Activated CD4-positive, CD25-positive, alpha-beta regulatory T cell treated with anti-CD3 and anti-CD28 coated beads, Interleukin-2, amount 50 U/mL, for 24 hours (primary cell): Measurements from ENCODE around the gene ACD.

Experiments
- ATAC-seq, 2 donors: fragments of 150-1000 bp; cut with Tn5 transposase; one replicate each; pipeline ENCODE4 v1.10.0; 2021; ENCODE audit warnings: mild to moderate bottlenecking in 1 of 2, moderate library complexity in 1 of 2

Gene ACD

DNA sequence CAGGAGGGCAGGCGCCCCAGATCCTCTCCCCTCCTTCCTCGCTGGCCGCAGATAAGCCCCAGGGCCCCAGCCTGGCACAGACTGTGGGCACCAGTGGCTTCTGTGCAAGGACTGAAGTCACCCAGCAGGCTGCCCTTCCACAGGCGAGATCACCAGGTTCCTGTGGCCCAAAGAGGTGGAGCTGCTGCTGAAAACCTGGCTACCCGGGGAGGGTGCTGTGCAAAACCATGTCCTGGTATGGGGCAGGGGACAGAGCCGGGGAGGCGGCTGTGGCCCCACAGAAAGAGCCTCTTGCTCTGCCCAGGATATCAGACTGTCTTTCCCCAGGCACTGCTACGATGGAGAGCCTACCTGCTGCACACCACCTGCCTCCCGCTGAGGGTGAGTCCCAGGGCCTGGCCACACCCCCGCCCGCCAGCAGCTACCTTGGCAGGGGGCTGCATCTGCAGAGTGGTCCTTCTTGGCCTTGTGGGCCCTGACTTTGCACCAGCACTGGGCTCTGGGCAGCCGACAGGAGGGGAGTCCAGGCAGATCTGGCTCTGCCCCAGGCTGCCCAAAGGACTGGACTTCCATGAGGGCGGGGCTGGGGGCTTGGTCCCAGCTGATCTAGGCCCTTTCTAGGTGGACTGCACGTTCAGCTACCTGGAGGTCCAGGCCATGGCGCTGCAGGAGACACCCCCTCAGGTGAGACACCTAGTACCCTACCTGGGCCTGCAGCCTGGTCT, 14.5 kb downstream of the ACD start:
- ATAC-seq, result peak in 1 of 2 donors; percentile 5

- no peak for ATAC-seq
Observed at GRCh38 chr16:67644038-67644437, 16.0 kb downstream of the ACD start.

DNA sequence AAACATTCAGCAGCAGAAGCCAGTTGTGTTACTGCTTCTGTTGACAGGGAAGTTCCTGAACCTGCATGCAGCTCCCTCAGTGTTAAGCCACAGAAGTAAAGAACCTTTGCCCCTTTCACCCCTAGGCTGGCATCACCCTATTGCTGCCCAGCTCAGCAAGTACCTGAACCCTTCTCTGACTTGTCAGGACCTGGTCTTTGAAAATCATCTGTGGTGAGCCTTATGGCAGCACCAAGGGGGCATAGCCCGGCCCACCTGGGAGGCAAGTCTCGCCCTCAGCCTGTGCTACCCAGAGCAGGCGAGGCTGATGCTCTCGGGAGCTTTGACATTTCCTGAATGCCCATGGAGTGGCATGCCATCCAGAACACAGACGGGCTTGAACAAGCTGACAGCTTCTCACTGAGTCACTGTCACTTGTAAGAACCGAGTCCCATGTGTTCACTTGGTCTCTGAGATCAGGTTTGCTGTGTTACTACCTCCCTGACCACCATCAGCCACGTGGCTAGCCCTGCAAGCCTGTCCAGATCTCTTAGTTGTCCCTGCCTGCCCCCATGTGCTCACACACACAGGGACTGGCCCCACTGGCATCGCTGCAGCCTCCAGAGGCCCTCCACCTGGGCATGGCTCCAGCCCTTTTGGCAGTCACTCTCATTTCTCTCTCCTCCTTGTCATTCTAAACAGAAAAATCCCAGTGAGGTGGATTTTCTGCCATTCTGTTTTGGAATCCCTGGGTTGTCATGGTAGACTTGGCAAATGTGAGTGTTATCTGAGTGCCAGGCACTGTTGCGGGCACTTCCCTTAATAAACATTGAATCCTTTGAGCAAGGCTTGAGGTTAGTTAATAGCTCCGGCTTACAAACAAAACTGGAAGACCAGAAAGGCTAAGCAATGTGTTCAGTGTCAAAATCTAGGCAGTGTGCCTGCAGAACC, 18.0 kb downstream of the ACD start:
- ATAC-seq, result no peak

DNA sequence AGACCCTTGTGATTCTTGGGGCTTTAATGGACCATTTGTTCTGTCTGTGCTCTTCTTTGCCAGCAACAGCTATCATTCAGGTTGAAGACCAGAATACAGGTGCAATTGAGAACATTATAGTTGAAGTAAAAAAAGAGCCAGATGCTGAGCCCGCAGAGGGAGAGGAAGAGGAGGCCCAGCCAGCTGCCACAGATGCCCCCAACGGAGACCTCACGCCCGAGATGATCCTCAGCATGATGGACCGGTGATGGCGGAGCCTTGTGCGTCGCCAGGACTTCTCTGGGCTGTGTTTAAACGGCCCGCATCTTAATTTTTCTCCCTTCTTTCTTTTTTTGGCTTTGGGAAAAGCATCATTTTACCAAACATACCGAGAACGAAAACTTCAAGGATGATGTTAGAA, 22.4 kb downstream of the ACD start:
- no peak for ATAC-seq

- ATAC-seq, result no peak
Observed at GRCh38 chr16:67636713-67637112, 23.3 kb downstream of the ACD start.

DNA sequence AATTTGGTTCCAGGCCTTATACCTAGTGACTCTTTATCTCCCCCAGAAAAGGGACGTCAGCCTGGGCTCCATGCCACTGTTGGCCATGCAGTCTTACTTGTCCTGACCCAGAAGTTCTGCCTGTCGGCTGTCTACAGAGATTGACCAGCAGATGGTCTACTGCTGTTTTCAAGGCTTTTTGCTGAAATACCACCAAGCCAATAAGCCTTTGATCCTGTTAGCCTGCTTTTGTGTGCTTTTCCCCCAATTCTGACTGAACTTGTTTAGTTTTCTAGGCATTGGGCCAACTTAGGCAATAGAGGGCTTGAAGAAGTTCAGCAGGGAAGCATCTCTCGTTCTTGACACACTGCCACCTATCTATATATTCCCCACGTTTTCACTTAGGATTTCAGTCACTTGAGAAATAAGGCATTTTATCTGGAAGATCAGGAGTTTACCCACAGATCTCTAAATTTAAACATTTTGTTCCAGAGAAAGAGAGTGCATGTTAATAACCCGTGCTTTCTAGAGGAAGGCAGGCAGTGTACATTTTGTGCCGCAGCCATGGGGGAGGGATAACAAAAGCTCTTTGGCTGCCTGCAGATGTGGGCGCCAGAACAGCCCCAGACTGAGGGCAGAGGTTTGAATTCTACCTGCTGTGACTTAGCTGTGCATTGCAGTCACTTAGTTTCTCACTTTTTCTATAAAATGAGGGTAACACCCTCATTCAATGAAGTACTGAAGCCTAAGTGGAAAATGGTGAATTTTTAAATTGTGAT, 27.5 kb downstream of the ACD start:
- no peak for ATAC-seq

DNA sequence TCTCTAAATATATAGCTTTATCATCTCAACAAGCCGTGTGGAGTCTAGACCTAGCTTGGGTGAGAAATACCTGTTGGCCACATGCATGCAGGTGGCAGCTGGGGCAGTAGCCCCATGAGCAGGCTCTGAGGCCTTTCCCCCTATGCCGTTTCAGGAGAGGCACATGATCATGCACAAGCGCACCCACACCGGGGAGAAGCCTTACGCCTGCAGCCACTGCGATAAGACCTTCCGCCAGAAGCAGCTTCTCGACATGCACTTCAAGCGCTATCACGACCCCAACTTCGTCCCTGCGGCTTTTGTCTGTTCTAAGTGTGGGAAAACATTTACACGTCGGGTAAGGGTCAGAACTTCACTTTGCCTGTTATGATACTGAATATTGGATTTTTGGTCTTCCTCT, 31.8 kb downstream of the ACD start:
- no peak for ATAC-seq

GRCh38 chr16:67613808-67614207, 46.3 kb downstream of the ACD start:
- no peak for ATAC-seq

DNA sequence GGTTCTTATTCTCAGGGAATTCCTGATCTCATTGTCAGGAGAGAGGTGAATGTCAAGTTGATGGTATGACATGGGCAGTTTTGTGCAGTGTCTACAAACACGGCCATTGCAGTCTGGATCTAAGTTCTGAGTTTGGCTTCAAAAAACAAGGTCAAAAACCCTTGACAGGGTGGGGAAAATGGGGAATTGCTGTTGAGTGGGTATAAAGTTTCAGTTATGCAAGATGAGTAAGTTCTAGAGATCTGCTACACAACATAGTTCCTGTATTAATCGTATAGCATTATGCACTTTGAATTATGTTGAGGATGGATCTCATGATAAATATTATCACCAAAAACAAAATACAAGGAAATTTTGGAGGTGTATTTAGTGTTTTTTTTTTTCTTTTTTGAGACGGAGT, 51.7 kb downstream of the ACD start:
- ATAC-seq, result peak in 1 of 2 donors; percentile 36
